ENCODE results near the gene IPCEF1.

GRCh38 chr6:154395878-154396277 lies 39.3 kb upstream of the IPCEF1 start:
- no peak for TF ChIP-seq POLR2AphosphoS5 (IDR thresholded peaks at IDR 0.05; ENCODE audit: borderline replicate concordance, low read depth, low read length)
- no peak for TF ChIP-seq EZH2 (IDR thresholded peaks at IDR 0.05)
- no peak for TF ChIP-seq FOXP2 (optimal IDR thresholded peaks at IDR 0.05; ENCODE audit: control extremely low read depth, extremely low read length, insufficient read depth)

Measured in SK-N-MC (cell line).